OCI-LY7 (cell line): ENCODE data around the gene NAA10. TPM values are rescaled to one million over a fixed set of nuclear protein-coding genes. Genes with fewer than 3 reads are reported as not detected.

Experiments used
- BruUV-seq: library from RNA; stranded (reverse); fragments of 400-500 nt; replicated peaks from 2 replicates; lab custom pipeline; 2021; lab: Mats Ljungman, UMichigan
- CTCF ChIA-PET: fragments of 300-600 bp; sonication (Branson Sonifier 250); formaldehyde crosslinking; loops from one replicate; lab custom pipeline; 2022; ENCODE audit warnings: antibody characterized with exemption; ENCODE audit not compliant: unreplicated experiment; lab: Charles Lee
- POLR2A ChIA-PET: fragments of 300-600 bp; sonication (Branson Sonifier 250); formaldehyde crosslinking; loops from one replicate; lab custom pipeline; 2022; ENCODE audit warnings: antibody characterized with exemption; lab: Charles Lee
- DNase-seq: peaks from one replicate; pipeline ENCODE4 v3.0.0-alpha.2; 2015; ENCODE audit warnings: low spot score
- H2AFZ ChIP-seq: fragments of 200-600 bp; sonication (generic), shearing (Covaris generic); 2 replicates; pipeline ENCODE4 v1.6.1; 2014; ENCODE audit warnings: mild to moderate bottlenecking, antibody characterized with exemption, low read length, moderate library complexity
- H3K27ac ChIP-seq: fragments of 200-600 bp; sonication (generic); 2 replicates; pipeline ENCODE4 v1.5.1; 2014; ENCODE audit warnings: mixed run types, low read depth, mild to moderate bottlenecking, moderate library complexity, low read length, inconsistent platforms; ENCODE audit not compliant: poor library complexity, severe bottlenecking
- H3K36me3 ChIP-seq: fragments of 200-600 bp; sonication (generic); 2 replicates; pipeline ENCODE4 v1.6.1; 2014; ENCODE audit warnings: mild to moderate bottlenecking, antibody characterized with exemption, low read length, moderate library complexity, mixed read lengths; ENCODE audit not compliant: insufficient read depth
- H3K4me1 ChIP-seq: fragments of 200-600 bp; sonication (generic); 2 replicates; pipeline ENCODE4 v1.5.1; 2014; ENCODE audit warnings: mild to moderate bottlenecking, low read length; ENCODE audit not compliant: insufficient read depth, poor library complexity, severe bottlenecking
- H3K4me2 ChIP-seq: fragments of 200-600 bp; sonication (generic); 2 replicates; pipeline ENCODE4 v1.6.1; 2014; ENCODE audit warnings: mild to moderate bottlenecking, low read length
- H3K4me3 ChIP-seq: fragments of 200-600 bp; sonication (generic); 2 replicates; pipeline ENCODE4 v1.5.1; 2014; ENCODE audit warnings: mild to moderate bottlenecking, low read depth, low read length; ENCODE audit not compliant: poor library complexity, severe bottlenecking
- H3K79me2 ChIP-seq: fragments of 200-600 bp; sonication (generic); 2 replicates; pipeline ENCODE4 v1.6.1; 2016; ENCODE audit warnings: low read depth, mild to moderate bottlenecking, low read length, moderate library complexity, mixed read lengths; ENCODE audit not compliant: insufficient read depth
- H3K9me2 ChIP-seq: fragments of 200-600 bp; sonication (generic); 2 replicates; pipeline ENCODE4 v1.6.1; 2016; ENCODE audit warnings: mild to moderate bottlenecking, low read length, mixed read lengths; ENCODE audit not compliant: insufficient read depth
- H3K9me3 ChIP-seq: fragments of 200-600 bp; sonication (generic); 2 replicates; pipeline ENCODE4 v1.6.1; 2014; ENCODE audit warnings: mild to moderate bottlenecking, mixed run types, low read length, mixed read lengths
- H4K20me1 ChIP-seq: fragments of 200-600 bp; sonication (generic); 2 replicates; pipeline ENCODE4 v1.6.1; 2014; ENCODE audit warnings: mild to moderate bottlenecking, antibody characterized with exemption, low read length, moderate library complexity, mixed read lengths; ENCODE audit not compliant: insufficient read depth
- EZH2phosphoT487 ChIP-seq: fragments of 200-600 bp; sonication (generic); IDR thresholded peaks from 2 replicates; pipeline ENCODE4 v1.6.1; 2018; ENCODE audit warnings: low read depth, borderline replicate concordance, mild to moderate bottlenecking, mixed run types, antibody characterized with exemption, low read length, moderate library complexity, mixed read lengths
- intact Hi-C: fragments of 100-400 bp; cut with micrococcal nuclease; formaldehyde crosslinking; loops from one replicate; pipeline ENCODE4 v1.10.0; 2022; ENCODE audit not compliant: unreplicated experiment
- total RNA-seq, 2 experiments: library from RNA; depleted of rRNA in 1 of 2; stranded (reverse); fragments of >200 nt in 1 of 2; shearing (Covaris generic) in 1 of 2; gene quantifications; 2 replicates each; pipeline ENCODE4 v1.2.3, GENCODE V29; 2014 to 2022
- TF ChIP-seq, protein P1 (sequence below): fragments of 200-600 bp; sonication (generic); conservative IDR thresholded peaks from 2 replicates; pipeline ENCODE4 v1.5.1; 2014; ENCODE audit warnings: mild to moderate bottlenecking, antibody characterized with exemption, low read length, moderate library complexity, mixed read lengths

Gene NAA10
- total RNA-seq, 2 experiments from 2014 or later, result 82.7 to 105 TPM

DNA sequence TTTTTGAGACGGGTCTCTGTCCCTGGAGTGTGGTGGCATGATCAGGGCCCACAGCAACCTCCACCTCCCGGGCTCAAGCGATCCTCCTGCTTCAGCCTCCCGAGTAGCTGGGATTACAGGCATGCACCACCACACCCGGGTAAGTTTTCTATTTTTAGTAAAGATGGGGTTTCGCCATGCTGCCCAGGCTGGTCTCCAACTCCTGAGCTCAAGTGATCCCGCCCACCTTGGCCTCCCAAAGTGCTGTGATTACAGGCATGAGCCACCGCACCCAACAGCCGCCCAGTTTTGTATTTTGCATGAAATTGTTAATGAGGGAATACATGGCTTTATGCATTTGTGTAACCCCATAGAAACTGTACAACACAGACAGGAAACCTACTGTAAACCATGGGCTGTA, 6.0 kb downstream of the NAA10 start:
- intact Hi-C loops, result loop anchor here (1.0 to 10.0 kb wide), 3 partner anchors 42 to 446 kb away; partner anchors contain the start of genes EMD, FLNA, HCFC1 and IRAK1
- Histone ChIP-seq H4K20me1 (no peaks in the 10 kb centered on the region), H2AFZ (no peak overlapping the region), H3K4me1 (peaks cover 35% of the 10 kb centered on the region), H3K9me2 (no peaks in the 10 kb centered on the region), H3K9me3 (no peaks in the 10 kb centered on the region), H3K27ac (peak overlapping the region; percentile 72), H3K4me3 (peak overlapping the region; percentile 69), H3K4me2 (peak overlapping the region; percentile 77), H3K36me3 (peaks cover 37% of the 10 kb centered on the region), H3K79me2 (peaks cover 23% of the 10 kb centered on the region; the same call in 1 of the 2 replicates)
- no peak for TF ChIP-seq EZH2phosphoT487
- TF ChIP-seq, protein P1, sequence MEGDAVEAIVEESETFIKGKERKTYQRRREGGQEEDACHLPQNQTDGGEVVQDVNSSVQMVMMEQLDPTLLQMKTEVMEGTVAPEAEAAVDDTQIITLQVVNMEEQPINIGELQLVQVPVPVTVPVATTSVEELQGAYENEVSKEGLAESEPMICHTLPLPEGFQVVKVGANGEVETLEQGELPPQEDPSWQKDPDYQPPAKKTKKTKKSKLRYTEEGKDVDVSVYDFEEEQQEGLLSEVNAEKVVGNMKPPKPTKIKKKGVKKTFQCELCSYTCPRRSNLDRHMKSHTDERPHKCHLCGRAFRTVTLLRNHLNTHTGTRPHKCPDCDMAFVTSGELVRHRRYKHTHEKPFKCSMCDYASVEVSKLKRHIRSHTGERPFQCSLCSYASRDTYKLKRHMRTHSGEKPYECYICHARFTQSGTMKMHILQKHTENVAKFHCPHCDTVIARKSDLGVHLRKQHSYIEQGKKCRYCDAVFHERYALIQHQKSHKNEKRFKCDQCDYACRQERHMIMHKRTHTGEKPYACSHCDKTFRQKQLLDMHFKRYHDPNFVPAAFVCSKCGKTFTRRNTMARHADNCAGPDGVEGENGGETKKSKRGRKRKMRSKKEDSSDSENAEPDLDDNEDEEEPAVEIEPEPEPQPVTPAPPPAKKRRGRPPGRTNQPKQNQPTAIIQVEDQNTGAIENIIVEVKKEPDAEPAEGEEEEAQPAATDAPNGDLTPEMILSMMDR, result no peak
- no TSS peak for BruUV-seq
- ChIA-PET POLR2A (interaction anchor here (0.6 to 2.0 kb wide), 7 partner anchors 10 to 453 kb away, joined by 3 to 8 read pairs (median 4); no protein-coding TSS in a partner anchor), CTCF (interaction anchor here (0.6 to 0.9 kb wide), 2 partner anchors 39 to 614 kb away, joined by 3 to 5 read pairs; no protein-coding TSS in a partner anchor)
- DNase-seq, result no peak

DNA sequence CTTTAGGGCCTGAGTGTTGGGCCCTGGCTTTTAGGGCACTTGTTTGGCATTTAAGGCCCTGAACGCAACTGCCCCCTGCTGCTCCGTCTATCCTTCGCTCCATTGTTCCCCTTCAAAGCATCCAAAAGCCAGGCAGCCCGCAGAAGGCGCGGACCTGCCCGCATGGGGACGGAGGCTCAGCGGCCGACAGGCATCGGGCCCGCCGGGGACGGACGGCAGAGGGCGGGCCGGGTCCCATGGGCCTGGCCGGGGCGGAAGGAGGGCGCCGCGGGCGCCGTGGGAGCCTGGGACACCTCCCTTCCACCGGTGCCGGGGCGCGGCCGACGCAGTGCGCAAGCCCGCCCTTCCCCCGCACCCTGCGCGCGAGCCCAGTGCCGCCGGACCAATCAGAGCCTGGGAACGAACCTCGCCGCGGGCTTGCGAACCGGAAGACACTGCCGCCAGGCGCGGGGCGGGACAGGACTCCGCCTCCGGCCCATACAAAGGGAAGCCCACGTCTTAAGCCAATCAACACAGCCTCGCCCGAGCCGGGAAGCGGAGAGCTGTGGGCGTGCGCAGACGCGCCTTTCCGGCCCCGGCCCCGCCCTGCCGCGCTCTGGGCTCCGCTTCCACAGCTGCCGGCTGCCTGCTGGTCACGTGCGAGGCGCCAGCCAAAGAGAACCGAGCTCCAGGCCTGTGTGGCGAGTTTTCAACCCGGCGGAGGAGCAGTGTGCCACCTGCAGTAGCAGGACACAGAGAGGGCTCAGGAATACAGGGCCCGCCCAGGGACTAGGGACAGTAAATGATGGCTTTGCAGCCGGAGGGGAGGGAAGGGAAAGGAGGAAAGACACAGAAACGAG, 6.7 kb downstream of the NAA10 start:
- H3K27ac ChIP-seq, result peak overlapping the region; percentile 100
- no peaks in the 10 kb centered on the region for H4K20me1 ChIP-seq
- peak overlapping the region; percentile 100 for H3K4me2 ChIP-seq
- H3K9me2 ChIP-seq, result no peaks in the 10 kb centered on the region
- no TSS peak for BruUV-seq
- peak overlapping the region; percentile 99 for H3K4me3 ChIP-seq
- peaks cover 42% of the 10 kb centered on the region for H3K4me1 ChIP-seq
- ChIA-PET CTCF (interaction anchor here (0.6 to 0.9 kb wide), 2 partner anchors 40 to 615 kb away, joined by 3 to 5 read pairs; no protein-coding TSS in a partner anchor), POLR2A (interaction anchor here (0.7 to 2.0 kb wide), 8 partner anchors 11 to 92 kb away, joined by 3 to 8 read pairs (median 4); partner anchors contain the start of gene HCFC1)
- intact Hi-C loops, result loop anchor here (1.0 to 10.0 kb wide), 3 partner anchors 43 to 447 kb away; partner anchors contain the start of genes EMD, FLNA, HCFC1 and IRAK1
- DNase-seq, result peak; percentile 96
- no peak overlapping the region for H2AFZ ChIP-seq
- no peak for TF ChIP-seq EZH2phosphoT487
- TF ChIP-seq, protein P1, result no peak
- peaks cover 40% of the 10 kb centered on the region for H3K36me3 ChIP-seq
- H3K9me3 ChIP-seq, result no peaks in the 10 kb centered on the region
- peaks cover 29% of the 10 kb centered on the region; the same call in 1 of the 2 replicates for H3K79me2 ChIP-seq
